Neural crest cell (in vitro differentiated cells): ENCODE results near the gene ADGRV1. TPM values are rescaled to one million over a fixed set of nuclear protein-coding genes. Genes with fewer than 3 reads are reported as not detected.
A peak's percentile ranks its signal among the peaks of the same experiment; 100 is the strongest.

Experiments used
- DNase-seq: peaks from one replicate; pipeline ENCODE4 v3.0.0; 2021; ENCODE audit warnings: low read depth, mixed read lengths, low spot score
- H3K27ac Mint-ChIP-seq: one replicate; pipeline ENCODE4 v1.8.0; 2021; ENCODE audit warnings: mild to moderate bottlenecking, mixed read lengths; ENCODE audit not compliant: unreplicated experiment
- H3K27me3 Mint-ChIP-seq: 2 replicates; pipeline ENCODE4 v1.8.0; 2021; ENCODE audit warnings: low read depth, mild to moderate bottlenecking, mixed read lengths
- H3K36me3 Mint-ChIP-seq: 2 replicates; pipeline ENCODE4 v1.8.0; 2021; ENCODE audit warnings: low read depth, mild to moderate bottlenecking, mixed read lengths
- H3K4me1 Mint-ChIP-seq: 2 replicates; pipeline ENCODE4 v1.8.0; 2021; ENCODE audit warnings: mixed read lengths
- H3K4me3 Mint-ChIP-seq: one replicate; pipeline ENCODE4 v1.8.0; 2021; ENCODE audit warnings: mild to moderate bottlenecking, mixed read lengths
- H3K9me3 Mint-ChIP-seq: 2 replicates; pipeline ENCODE4 v1.8.0; 2021; ENCODE audit warnings: mixed read lengths
- CTCF ChIP-seq: fragments of 200-600 bp; sonication (generic); conservative IDR thresholded peaks from 2 replicates; pipeline ENCODE4 v1.5.0; 2021; ENCODE audit warnings: antibody characterized with exemption, mild to moderate bottlenecking
- total RNA-seq: library from RNA; stranded (reverse); gene quantifications from 2 replicates; pipeline ENCODE4 v1.2.1, GENCODE V29; 2021

ADGRV1 gene
- total RNA-seq, 1 donor from 2014 or later: 43.4 TPM

- Mint-ChIP-seq H3K9me3 (peaks cover 17% of the 10 kb centered on the region), H3K27ac (no peak overlapping the region), H3K4me1 (no peaks in the 10 kb centered on the region), H3K36me3 (peaks cover 21% of the 10 kb centered on the region), H3K4me3 (no peak overlapping the region), H3K27me3 (no peaks in the 10 kb centered on the region)
- DNase-seq: peak; percentile 6
- TF ChIP-seq CTCF: peak; percentile 82
Observed at GRCh38 chr5:90802474-90803317, 244.1 kb downstream of the ADGRV1 start.

- Mint-ChIP-seq H3K27me3 (no peaks in the 10 kb centered on the region), H3K27ac (no peak overlapping the region), H3K4me1 (no peaks in the 10 kb centered on the region)
Observed at GRCh38 chr5:90803381-90803780, 244.8 kb downstream of the ADGRV1 start.

GRCh38 chr5:90803876-90804275, 245.3 kb downstream of the ADGRV1 start:
- Mint-ChIP-seq H3K9me3 (peaks cover 10% of the 10 kb centered on the region), H3K27me3 (no peaks in the 10 kb centered on the region), H3K27ac (no peak overlapping the region), H3K4me3 (no peak overlapping the region), H3K36me3 (peaks cover 13% of the 10 kb centered on the region), H3K4me1 (no peaks in the 10 kb centered on the region)
- no peak for TF ChIP-seq CTCF
- no peak for DNase-seq

More at GRCh38 chr5:90803381-90803780, 244.8 kb downstream of the ADGRV1 start:
- no peak for TF ChIP-seq CTCF
- DNase-seq: no peak
- Mint-ChIP-seq H3K9me3 (peaks cover 11% of the 10 kb centered on the region), H3K36me3 (peaks cover 17% of the 10 kb centered on the region), H3K4me3 (no peak overlapping the region)

- no peak for TF ChIP-seq CTCF
- Mint-ChIP-seq H3K4me1 (no peaks in the 10 kb centered on the region), H3K27me3 (no peaks in the 10 kb centered on the region), H3K36me3 (peaks cover 13% of the 10 kb centered on the region), H3K27ac (no peak overlapping the region), H3K9me3 (no peaks in the 10 kb centered on the region), H3K4me3 (no peak overlapping the region)
- no peak for DNase-seq
Observed at GRCh38 chr5:90807496-90807895, 248.9 kb downstream of the ADGRV1 start.

GRCh38 chr5:90809311-90810056, 250.9 kb downstream of the ADGRV1 start:
- H3K4me3 Mint-ChIP-seq: no peak overlapping the region
- no peaks in the 10 kb centered on the region for H3K9me3 Mint-ChIP-seq
- no peak for DNase-seq
- no peaks in the 10 kb centered on the region for H3K27me3 Mint-ChIP-seq
- H3K27ac Mint-ChIP-seq: no peak overlapping the region
- H3K36me3 Mint-ChIP-seq: peaks cover 11% of the 10 kb centered on the region
- TF ChIP-seq CTCF: no peak
- H3K4me1 Mint-ChIP-seq: no peaks in the 10 kb centered on the region
